ENCODE measurements around the gene OR10H1.

OR10H1 gene

DNA sequence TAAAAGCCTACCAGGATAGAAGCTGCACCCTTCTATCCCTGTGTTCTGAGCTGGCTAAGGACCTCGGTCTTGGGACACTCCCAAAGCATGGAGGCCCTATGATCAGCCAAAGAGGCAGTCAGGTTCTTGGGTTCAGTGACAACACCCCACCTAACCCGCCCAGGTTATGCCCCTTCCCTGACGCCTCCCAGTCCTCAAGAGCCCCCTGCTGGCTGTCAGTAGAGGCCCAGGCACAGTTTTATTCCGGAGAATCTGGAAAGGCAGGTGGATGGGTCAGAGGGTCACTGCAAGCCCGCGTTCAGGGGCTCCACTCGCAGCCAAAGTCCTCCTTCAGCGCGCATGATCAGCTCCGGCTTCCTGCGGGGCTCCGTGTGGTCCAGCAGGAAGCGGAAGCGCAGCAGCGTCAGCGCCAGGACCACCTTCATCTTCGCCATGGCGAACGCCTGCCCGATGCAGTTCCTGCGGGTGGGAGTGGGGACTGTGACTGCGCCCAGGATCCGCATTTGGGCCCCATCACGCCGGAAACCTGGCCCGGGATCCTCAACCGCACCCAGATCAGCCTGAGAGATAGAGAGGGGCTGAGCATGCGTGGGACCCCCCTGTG is 55.4 kb downstream of the OR10H1 start:
- Histone ChIP-seq H3K9me2 (replicated peaks; ENCODE audit: control insufficient read depth, low read length) (no peaks in the 10 kb centered on the region), H3K79me2 (ENCODE audit: control insufficient read depth, low read length) (no peaks in the 10 kb centered on the region), H3K4me2 (ENCODE audit: low read length) (no peak overlapping the region), H3K4me3 (ENCODE audit: low read length) (no peak overlapping the region), H3K4me1 (ENCODE audit: control insufficient read depth, low read length) (no peaks in the 10 kb centered on the region), H3F3A (ENCODE audit: control insufficient read depth, insufficient read depth) (no peaks in the 10 kb centered on the region), H3K27me3 (ENCODE audit: control insufficient read depth, low read length) (peaks cover 8% of the 10 kb centered on the region), H3K9me3 (ENCODE audit: control insufficient read depth, insufficient read depth, low read length) (no peaks in the 10 kb centered on the region), H3K27ac (ENCODE audit: low read depth, low read length) (no peak overlapping the region), H3K36me3 (ENCODE audit: control insufficient read depth, low read length) (no peaks in the 10 kb centered on the region), H4K20me1 (ENCODE audit: control insufficient read depth, insufficient read depth, low read depth, low read length) (no peaks in the 10 kb centered on the region)
- no peak for TF ChIP-seq EZH2phosphoT487 (IDR thresholded peaks at IDR 0.05; ENCODE audit: borderline replicate concordance, low read length)
- peak; percentile 34 for TF ChIP-seq CTCF (IDR thresholded peaks at IDR 0.05; ENCODE audit: low read depth, low read length, poor library complexity, severe bottlenecking)

DNA sequence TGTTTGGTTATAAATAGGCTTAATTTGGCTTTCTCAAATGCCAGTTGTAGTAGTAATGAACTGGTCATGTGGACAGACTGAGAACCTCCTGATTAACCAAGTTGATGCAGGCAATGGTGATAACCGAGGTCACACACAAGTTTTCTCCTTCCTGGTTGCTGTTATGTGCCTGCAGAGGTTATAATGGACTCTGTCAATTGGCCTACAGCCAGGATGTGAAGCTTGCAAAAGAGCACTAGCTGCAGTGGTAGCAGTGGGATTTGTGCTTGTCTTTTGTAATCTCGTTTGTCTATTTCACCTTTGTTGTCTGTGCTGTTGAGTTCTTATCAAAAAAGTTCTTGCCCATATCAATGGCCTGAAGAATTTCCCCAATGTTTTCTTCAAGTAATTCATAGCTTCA is 57.1 kb downstream of the OR10H1 start:
- Histone ChIP-seq H3F3A (ENCODE audit: control insufficient read depth, insufficient read depth) (no peaks in the 10 kb centered on the region), H3K79me2 (ENCODE audit: control insufficient read depth, low read length) (no peaks in the 10 kb centered on the region), H3K27ac (ENCODE audit: low read depth, low read length) (no peak overlapping the region), H3K9me2 (replicated peaks; ENCODE audit: control insufficient read depth, low read length) (no peaks in the 10 kb centered on the region), H3K4me1 (ENCODE audit: control insufficient read depth, low read length) (no peaks in the 10 kb centered on the region), H3K9me3 (ENCODE audit: control insufficient read depth, insufficient read depth, low read length) (no peaks in the 10 kb centered on the region), H3K27me3 (ENCODE audit: control insufficient read depth, low read length) (peaks cover 8% of the 10 kb centered on the region), H4K20me1 (ENCODE audit: control insufficient read depth, insufficient read depth, low read depth, low read length) (no peaks in the 10 kb centered on the region), H3K4me3 (ENCODE audit: low read length) (no peak overlapping the region), H3K4me2 (ENCODE audit: low read length) (no peak overlapping the region), H3K36me3 (ENCODE audit: control insufficient read depth, low read length) (no peaks in the 10 kb centered on the region)
- TF ChIP-seq CTCF (IDR thresholded peaks at IDR 0.05; ENCODE audit: low read depth, low read length, poor library complexity, severe bottlenecking): no peak
- TF ChIP-seq EZH2phosphoT487 (IDR thresholded peaks at IDR 0.05; ENCODE audit: borderline replicate concordance, low read length): no peak
